DND-41 (cell line): ENCODE results near the gene DUSP15.

Source experiments
- ATAC-seq: fragments of 200-7000 bp; cut with Tn5 transposase; 3 replicates; pipeline ENCODE4 v1.9.1; 2021; ENCODE audit warnings: low read depth; ENCODE audit not compliant: insufficient read depth
- DNase-seq: peaks from one replicate; pipeline ENCODE4 v3.0.0-alpha.2; 2020
- H2AFZ ChIP-seq: 2 replicates; pipeline ENCODE4 v1.6.0; 2012; ENCODE audit warnings: low read depth, low read length
- H3K27ac ChIP-seq: 2 replicates; pipeline ENCODE4 v1.5.1; 2012; ENCODE audit warnings: low read length, inconsistent platforms
- H3K27me3 ChIP-seq: fragments of 200-600 bp; sonication (generic); 2 replicates; pipeline ENCODE4 v1.6.0; 2012; ENCODE audit warnings: low read length, mild to moderate bottlenecking, inconsistent platforms; ENCODE audit not compliant: insufficient read depth, poor library complexity
- H3K36me3 ChIP-seq: 2 replicates; pipeline ENCODE4 v1.5.1; 2012; ENCODE audit warnings: low read length, inconsistent platforms; ENCODE audit not compliant: insufficient read depth
- H3K4me1 ChIP-seq: 2 replicates; pipeline ENCODE4 v1.5.1; 2012; ENCODE audit warnings: mild to moderate bottlenecking, low read length; ENCODE audit not compliant: insufficient read depth
- H3K4me2 ChIP-seq: 2 replicates; pipeline ENCODE4 v1.6.0; 2012; ENCODE audit warnings: mild to moderate bottlenecking, moderate library complexity, low read length, inconsistent platforms; ENCODE audit not compliant: insufficient read depth
- H3K4me3 ChIP-seq, 2 experiments: fragments of 200-600 bp in 1 of 2; shearing (Covaris generic) in 1 of 2; 2 replicates each; pipeline ENCODE4 v1.5.1; 2012 to 2016; ENCODE audit warnings: inconsistent platforms in 2 of 2, low read length in 2 of 2, mild to moderate bottlenecking in 2 of 2, low read depth in 1 of 2, moderate library complexity in 1 of 2
- H3K79me2 ChIP-seq: 2 replicates; pipeline ENCODE4 v1.6.0; 2012; ENCODE audit warnings: low read length, inconsistent platforms; ENCODE audit not compliant: insufficient read depth
- H3K9ac ChIP-seq: 2 replicates; pipeline ENCODE4 v1.6.0; 2012; ENCODE audit warnings: low read depth, mild to moderate bottlenecking, inconsistent platforms, low read length, moderate library complexity
- H3K9me3 ChIP-seq: 2 replicates; pipeline ENCODE4 v1.5.1; 2012; ENCODE audit warnings: low read length, moderate library complexity, mild to moderate bottlenecking, inconsistent platforms; ENCODE audit not compliant: insufficient read depth, severe bottlenecking
- H4K20me1 ChIP-seq: 2 replicates; pipeline ENCODE4 v1.6.0; 2012; ENCODE audit warnings: low read length; ENCODE audit not compliant: insufficient read depth
- EZH2 ChIP-seq: IDR thresholded peaks from 3 replicates; pipeline ENCODE4 v1.6.1; 2012; ENCODE audit warnings: borderline replicate concordance, low read depth, mild to moderate bottlenecking, moderate library complexity, low read length, inconsistent platforms; ENCODE audit not compliant: severe bottlenecking
- TF ChIP-seq, protein P1 (sequence below): IDR thresholded peaks from 2 replicates; pipeline ENCODE4 v1.5.1; 2012; ENCODE audit warnings: borderline replicate concordance, low read length, moderate library complexity, mild to moderate bottlenecking; ENCODE audit not compliant: poor library complexity, severe bottlenecking; ENCODE audit errors: extremely low read depth

Gene DUSP15

GRCh38 chr20:31916708-31917107 lies 46.4 kb upstream of the DUSP15 start:
- Histone ChIP-seq H3K9ac (no peak overlapping the region), H3K9me3 (no peaks in the 10 kb centered on the region), H3K27me3 (peaks cover 3% of the 10 kb centered on the region), H2AFZ (no peak overlapping the region), H3K79me2 (no peaks in the 10 kb centered on the region), H3K36me3 (no peaks in the 10 kb centered on the region), H3K4me1 (no peaks in the 10 kb centered on the region), H4K20me1 (peaks cover 3% of the 10 kb centered on the region; the same call in 1 of the 2 replicates), H3K27ac (no peak overlapping the region), H3K4me2 (no peak overlapping the region), H3K4me3 (no peak overlapping the region)
- no peak for DNase-seq
- no peak for TF ChIP-seq EZH2
- TF ChIP-seq, protein P1, sequence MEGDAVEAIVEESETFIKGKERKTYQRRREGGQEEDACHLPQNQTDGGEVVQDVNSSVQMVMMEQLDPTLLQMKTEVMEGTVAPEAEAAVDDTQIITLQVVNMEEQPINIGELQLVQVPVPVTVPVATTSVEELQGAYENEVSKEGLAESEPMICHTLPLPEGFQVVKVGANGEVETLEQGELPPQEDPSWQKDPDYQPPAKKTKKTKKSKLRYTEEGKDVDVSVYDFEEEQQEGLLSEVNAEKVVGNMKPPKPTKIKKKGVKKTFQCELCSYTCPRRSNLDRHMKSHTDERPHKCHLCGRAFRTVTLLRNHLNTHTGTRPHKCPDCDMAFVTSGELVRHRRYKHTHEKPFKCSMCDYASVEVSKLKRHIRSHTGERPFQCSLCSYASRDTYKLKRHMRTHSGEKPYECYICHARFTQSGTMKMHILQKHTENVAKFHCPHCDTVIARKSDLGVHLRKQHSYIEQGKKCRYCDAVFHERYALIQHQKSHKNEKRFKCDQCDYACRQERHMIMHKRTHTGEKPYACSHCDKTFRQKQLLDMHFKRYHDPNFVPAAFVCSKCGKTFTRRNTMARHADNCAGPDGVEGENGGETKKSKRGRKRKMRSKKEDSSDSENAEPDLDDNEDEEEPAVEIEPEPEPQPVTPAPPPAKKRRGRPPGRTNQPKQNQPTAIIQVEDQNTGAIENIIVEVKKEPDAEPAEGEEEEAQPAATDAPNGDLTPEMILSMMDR: no peak
- ATAC-seq: no peak

- ATAC-seq: no peak
- Histone ChIP-seq H3K9me3 (no peaks in the 10 kb centered on the region), H3K9ac (no peak overlapping the region), H3K27me3 (peaks cover 3% of the 10 kb centered on the region), H4K20me1 (peaks cover 3% of the 10 kb centered on the region; the same call in 1 of the 2 replicates), H3K27ac (no peak overlapping the region), H3K4me3 (no peak overlapping the region), H3K36me3 (no peaks in the 10 kb centered on the region), H3K4me2 (no peak overlapping the region), H3K79me2 (no peaks in the 10 kb centered on the region), H2AFZ (no peak overlapping the region), H3K4me1 (no peaks in the 10 kb centered on the region)
- TF ChIP-seq, protein P1: no peak
- DNase-seq: no peak
Measured at GRCh38 chr20:31915491-31916280, 45.4 kb upstream of the DUSP15 start.

DNA sequence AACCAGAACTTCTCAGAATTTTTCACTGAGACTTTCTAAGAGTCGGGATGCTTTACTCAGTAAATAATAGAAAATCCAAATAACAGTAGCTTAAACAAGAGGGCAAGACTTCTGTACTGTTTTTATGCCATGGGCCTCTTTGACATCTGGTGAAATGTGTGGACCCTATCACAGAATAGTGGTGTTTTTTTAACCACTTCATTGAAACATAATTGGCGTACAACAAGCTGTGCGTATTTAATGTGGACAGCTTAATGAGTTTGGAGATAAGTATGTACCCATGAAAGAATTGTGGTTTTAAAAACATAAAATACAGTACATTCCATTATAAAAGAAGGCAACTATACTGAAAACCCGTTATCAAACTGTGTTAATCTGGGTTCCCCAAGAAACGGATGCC lies 43.8 kb upstream of the DUSP15 start:
- TF ChIP-seq, protein P1: no peak
- TF ChIP-seq EZH2: no peak
- no peak overlapping the region for H3K9ac ChIP-seq
- ATAC-seq: no peak
- no peaks in the 10 kb centered on the region for H3K9me3 ChIP-seq
- no peak for DNase-seq
- H3K79me2 ChIP-seq: no peaks in the 10 kb centered on the region
- no peak overlapping the region for H3K4me3 ChIP-seq
- no peaks in the 10 kb centered on the region for H3K36me3 ChIP-seq
- H3K27me3 ChIP-seq: peaks cover 3% of the 10 kb centered on the region
- no peaks in the 10 kb centered on the region for H4K20me1 ChIP-seq
- no peaks in the 10 kb centered on the region for H3K4me1 ChIP-seq
- H3K4me2 ChIP-seq: no peak overlapping the region
- H2AFZ ChIP-seq: no peak overlapping the region
- no peak overlapping the region for H3K27ac ChIP-seq
